ENCODE data around the gene P2RY8.

DNA sequence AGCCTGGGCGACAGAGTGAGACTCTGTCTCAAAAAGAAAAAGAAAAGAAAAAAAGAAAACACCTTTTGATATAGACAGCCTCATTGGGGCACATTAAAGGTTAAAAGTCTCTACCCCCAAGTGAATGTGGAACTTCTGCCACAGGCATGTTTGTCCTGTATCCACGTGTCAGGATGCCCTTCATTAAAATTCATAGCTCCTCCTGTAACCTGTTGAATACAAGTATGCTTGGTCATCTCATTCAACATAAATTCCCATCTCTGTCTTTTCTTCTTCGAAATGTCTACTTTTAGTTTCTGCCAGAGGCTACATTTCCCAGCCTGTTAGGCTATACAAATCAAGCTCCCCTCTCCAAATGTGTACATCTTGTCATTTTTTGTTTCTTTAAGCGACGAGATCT, 25.8 kb downstream of the P2RY8 start:
- TF ChIP-seq, protein P1, sequence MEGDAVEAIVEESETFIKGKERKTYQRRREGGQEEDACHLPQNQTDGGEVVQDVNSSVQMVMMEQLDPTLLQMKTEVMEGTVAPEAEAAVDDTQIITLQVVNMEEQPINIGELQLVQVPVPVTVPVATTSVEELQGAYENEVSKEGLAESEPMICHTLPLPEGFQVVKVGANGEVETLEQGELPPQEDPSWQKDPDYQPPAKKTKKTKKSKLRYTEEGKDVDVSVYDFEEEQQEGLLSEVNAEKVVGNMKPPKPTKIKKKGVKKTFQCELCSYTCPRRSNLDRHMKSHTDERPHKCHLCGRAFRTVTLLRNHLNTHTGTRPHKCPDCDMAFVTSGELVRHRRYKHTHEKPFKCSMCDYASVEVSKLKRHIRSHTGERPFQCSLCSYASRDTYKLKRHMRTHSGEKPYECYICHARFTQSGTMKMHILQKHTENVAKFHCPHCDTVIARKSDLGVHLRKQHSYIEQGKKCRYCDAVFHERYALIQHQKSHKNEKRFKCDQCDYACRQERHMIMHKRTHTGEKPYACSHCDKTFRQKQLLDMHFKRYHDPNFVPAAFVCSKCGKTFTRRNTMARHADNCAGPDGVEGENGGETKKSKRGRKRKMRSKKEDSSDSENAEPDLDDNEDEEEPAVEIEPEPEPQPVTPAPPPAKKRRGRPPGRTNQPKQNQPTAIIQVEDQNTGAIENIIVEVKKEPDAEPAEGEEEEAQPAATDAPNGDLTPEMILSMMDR (conservative IDR thresholded peaks at IDR 0.05; ENCODE audit: low read depth, low read length) = no peak
- no peak for TF ChIP-seq POLR2A (IDR thresholded peaks at IDR 0.05; ENCODE audit: low read depth, low read length)
- no peak for TF ChIP-seq MXI1 (IDR thresholded peaks at IDR 0.05; ENCODE audit: borderline replicate concordance, low read depth, low read length)
- no peak for TF ChIP-seq CEBPB (IDR thresholded peaks at IDR 0.05; ENCODE audit: low read depth, low read length)
